RWPE2 (cell line): ENCODE data around the gene RTF1.
"Not testable (repeated sequence)": the region's sequence is repeated elsewhere in the genome, so short reads cannot be mapped to it uniquely, and the experiment has no call there.

Source experiments
- ATAC-seq: fragments of 200-7000 bp; cut with Tn5 transposase; 3 replicates; pipeline ENCODE4 v1.9.1; 2021; ENCODE audit warnings: low read depth
- DNase-seq: peaks from one replicate; pipeline ENCODE4 v3.0.0-alpha.2; 2020; ENCODE audit warnings: low spot score
- H3K27ac ChIP-seq: fragments of 450-650 bp; 2 replicates; pipeline ENCODE4 v1.5.1; 2017; ENCODE audit warnings: mild to moderate bottlenecking; ENCODE audit not compliant: poor library complexity, severe bottlenecking
- H3K27me3 ChIP-seq: fragments of 250-450 bp; sonication (Bioruptor Pico); 2 replicates; pipeline ENCODE4 v1.5.1; 2021; ENCODE audit warnings: mild to moderate bottlenecking, moderate library complexity; ENCODE audit not compliant: insufficient read depth, poor library complexity, severe bottlenecking
- H3K36me3 ChIP-seq: fragments of 250-450 bp; sonication (Bioruptor Pico); 2 replicates; pipeline ENCODE4 v1.5.1; 2020; ENCODE audit warnings: low read depth, mild to moderate bottlenecking, moderate library complexity
- H3K4me1 ChIP-seq: fragments of 250-450 bp; sonication (Bioruptor Pico); 2 replicates; pipeline ENCODE4 v1.5.1; 2021; ENCODE audit warnings: mild to moderate bottlenecking, moderate library complexity; ENCODE audit not compliant: insufficient read depth, poor library complexity, severe bottlenecking
- H3K4me3 ChIP-seq: fragments of 250-450 bp; sonication (Bioruptor Pico); 2 replicates; pipeline ENCODE4 v1.5.1; 2021; ENCODE audit warnings: mild to moderate bottlenecking, moderate library complexity; ENCODE audit not compliant: severe bottlenecking
- H3K9me3 ChIP-seq: fragments of 250-450 bp; sonication (Bioruptor Pico); 2 replicates; pipeline ENCODE4 v1.5.1; 2021; ENCODE audit warnings: mild to moderate bottlenecking, moderate library complexity; ENCODE audit not compliant: severe bottlenecking
- TF ChIP-seq, protein P1 (sequence below): fragments of 450-650 bp; IDR thresholded peaks from one replicate; pipeline ENCODE4 v1.5.1; 2017; ENCODE audit warnings: mild to moderate bottlenecking, moderate library complexity; ENCODE audit not compliant: poor library complexity, severe bottlenecking

RTF1 gene

DNA sequence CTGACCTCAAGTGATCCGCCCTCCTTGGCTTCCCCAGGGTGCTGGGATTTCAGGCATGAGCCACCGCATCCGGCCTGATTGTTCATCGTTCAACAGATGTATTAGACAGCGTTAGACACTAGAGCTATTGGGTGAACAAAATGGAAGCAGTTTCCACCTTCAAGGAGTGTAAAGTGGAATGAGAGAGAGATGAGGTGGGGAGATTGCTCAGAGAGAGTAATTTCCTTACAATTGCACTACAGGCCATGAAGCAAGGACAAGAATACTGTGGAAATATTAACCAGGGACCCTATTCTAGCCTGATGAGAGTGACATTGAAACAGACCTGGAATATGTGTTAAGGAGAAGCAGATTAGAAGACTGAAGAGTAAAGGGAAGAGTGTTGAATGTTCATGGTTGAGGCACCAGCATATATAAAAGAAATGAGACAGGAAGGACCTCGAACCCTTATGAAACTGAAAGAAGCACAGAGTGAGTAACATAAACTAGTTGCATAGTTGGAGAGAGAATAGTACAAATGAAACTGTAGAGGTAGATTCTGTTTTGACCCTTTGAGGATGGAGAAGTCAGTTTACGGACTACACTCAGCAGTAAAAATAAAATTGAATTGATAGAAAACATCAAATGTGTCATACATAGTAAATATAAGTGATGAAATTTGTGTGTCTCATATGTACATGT, 7.2 kb downstream of the RTF1 start:
- H3K27ac ChIP-seq, result no peak overlapping the region

DNA sequence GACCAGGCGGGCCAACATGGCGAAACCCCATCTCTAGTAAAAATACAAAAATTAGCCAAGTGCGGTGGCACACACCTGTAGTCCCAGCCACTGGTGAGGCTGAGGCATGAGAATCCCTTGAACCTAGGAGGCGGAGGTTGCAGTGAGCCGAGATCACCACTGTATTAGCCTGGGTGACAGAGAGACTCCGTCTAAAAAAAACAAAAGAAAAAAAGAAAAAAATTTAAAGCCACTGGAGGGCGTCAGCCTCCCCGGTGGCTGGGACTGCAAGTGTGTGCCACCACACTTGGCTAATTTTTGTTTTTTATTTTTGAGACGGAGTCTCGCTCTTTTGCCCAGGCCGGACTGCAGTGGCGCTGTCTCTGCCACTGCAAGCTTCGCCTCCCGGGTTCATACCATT, 7.9 kb downstream of the RTF1 start:
- H3K4me3 ChIP-seq, result no peak overlapping the region
- DNase-seq (no peak), ATAC-seq (no peak)
- H3K9me3 ChIP-seq, result no peaks in the 10 kb centered on the region
- no peak overlapping the region for H3K27ac ChIP-seq
- H3K4me1 ChIP-seq, result no peaks in the 10 kb centered on the region
- no peaks in the 10 kb centered on the region for H3K27me3 ChIP-seq
- peaks cover 21% of the 10 kb centered on the region for H3K36me3 ChIP-seq
- TF ChIP-seq, protein P1, sequence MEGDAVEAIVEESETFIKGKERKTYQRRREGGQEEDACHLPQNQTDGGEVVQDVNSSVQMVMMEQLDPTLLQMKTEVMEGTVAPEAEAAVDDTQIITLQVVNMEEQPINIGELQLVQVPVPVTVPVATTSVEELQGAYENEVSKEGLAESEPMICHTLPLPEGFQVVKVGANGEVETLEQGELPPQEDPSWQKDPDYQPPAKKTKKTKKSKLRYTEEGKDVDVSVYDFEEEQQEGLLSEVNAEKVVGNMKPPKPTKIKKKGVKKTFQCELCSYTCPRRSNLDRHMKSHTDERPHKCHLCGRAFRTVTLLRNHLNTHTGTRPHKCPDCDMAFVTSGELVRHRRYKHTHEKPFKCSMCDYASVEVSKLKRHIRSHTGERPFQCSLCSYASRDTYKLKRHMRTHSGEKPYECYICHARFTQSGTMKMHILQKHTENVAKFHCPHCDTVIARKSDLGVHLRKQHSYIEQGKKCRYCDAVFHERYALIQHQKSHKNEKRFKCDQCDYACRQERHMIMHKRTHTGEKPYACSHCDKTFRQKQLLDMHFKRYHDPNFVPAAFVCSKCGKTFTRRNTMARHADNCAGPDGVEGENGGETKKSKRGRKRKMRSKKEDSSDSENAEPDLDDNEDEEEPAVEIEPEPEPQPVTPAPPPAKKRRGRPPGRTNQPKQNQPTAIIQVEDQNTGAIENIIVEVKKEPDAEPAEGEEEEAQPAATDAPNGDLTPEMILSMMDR, result no peak

More for the DNA sequence above, 7.2 kb downstream of the RTF1 start:
- H3K9me3 ChIP-seq, result no peaks in the 10 kb centered on the region
- peaks cover 25% of the 10 kb centered on the region for H3K36me3 ChIP-seq
- no peak overlapping the region for H3K4me3 ChIP-seq
- no peaks in the 10 kb centered on the region for H3K27me3 ChIP-seq
- DNase-seq (no peak), ATAC-seq (no peak)
- TF ChIP-seq, protein P1, result no peak
- H3K4me1 ChIP-seq, result peaks cover 4% of the 10 kb centered on the region

DNA sequence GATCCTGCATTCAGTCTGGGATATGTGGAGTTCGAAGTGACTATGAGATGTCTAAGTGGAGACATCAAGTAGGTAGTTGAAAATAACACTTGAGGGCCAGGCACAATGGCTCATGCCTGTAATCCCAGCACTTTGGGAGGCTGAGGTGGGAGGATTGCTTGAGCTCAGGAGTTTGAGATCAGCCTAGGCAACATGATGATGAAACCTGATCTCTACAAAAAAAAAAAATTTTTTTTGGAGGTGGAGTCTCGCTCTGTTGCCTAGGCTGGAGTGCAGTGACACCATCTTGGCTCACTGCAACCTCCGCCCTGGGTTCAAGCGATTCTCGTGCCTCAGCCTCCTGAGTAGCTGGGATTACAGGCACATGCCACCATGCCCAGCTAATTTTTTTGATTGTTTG, 9.0 kb downstream of the RTF1 start:
- not testable (repeated sequence) for ATAC-seq, H3K4me1 ChIP-seq, H3K27ac ChIP-seq, H3K27me3 ChIP-seq, DNase-seq, H3K4me3 ChIP-seq, H3K9me3 ChIP-seq
- peaks cover 21% of the 10 kb centered on the region for H3K36me3 ChIP-seq

DNA sequence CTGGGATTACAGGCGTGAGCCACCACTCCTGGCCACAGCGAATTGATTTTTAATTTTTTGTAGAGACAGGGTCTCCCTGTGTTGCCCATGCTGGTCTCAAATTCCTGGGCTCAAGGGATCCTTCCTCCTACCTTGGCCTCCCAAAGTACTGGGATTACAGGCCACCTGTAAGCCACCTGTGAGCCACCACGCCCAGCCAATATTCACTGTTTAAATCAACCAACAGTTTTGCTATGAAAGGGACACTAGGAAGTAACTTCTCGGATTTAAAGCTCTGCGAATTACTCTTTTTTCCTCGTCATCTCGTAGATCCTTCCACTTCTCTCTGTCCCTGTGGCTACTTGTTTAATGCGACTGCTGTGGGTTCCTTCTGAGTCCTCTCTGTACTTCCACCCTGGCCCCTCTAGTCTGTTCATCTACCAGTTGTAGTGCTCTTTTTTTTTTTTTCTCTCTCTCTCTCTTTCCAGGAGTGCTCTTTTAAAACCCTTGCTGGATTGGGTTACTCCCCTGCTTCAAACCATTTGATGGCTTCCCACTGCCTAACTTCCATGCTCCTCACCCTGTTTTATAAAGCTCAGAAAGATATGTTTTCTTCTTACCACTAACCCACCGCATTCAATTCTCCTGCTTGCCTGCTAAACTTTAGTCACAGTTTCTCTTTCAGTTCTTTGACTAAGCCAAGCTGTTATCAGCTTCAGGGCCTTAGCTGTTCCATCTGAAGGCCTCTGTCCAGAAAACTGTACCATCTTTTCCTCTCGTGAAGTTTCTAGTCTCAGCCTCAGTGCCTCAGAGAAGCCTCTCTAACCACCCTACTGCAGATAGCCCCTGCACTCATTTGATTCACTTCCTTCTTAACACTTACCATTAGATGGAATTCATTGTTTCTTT, 12.4 kb downstream of the RTF1 start:
- H3K36me3 ChIP-seq, result peaks cover 4% of the 10 kb centered on the region
- no peaks in the 10 kb centered on the region for H3K27me3 ChIP-seq
- no peak for ATAC-seq
- H3K4me1 ChIP-seq, result no peaks in the 10 kb centered on the region
- DNase-seq, result no peak
- TF ChIP-seq, protein P1, result no peak
- no peak overlapping the region for H3K4me3 ChIP-seq
- H3K9me3 ChIP-seq, result no peaks in the 10 kb centered on the region
- no peak overlapping the region for H3K27ac ChIP-seq

DNA sequence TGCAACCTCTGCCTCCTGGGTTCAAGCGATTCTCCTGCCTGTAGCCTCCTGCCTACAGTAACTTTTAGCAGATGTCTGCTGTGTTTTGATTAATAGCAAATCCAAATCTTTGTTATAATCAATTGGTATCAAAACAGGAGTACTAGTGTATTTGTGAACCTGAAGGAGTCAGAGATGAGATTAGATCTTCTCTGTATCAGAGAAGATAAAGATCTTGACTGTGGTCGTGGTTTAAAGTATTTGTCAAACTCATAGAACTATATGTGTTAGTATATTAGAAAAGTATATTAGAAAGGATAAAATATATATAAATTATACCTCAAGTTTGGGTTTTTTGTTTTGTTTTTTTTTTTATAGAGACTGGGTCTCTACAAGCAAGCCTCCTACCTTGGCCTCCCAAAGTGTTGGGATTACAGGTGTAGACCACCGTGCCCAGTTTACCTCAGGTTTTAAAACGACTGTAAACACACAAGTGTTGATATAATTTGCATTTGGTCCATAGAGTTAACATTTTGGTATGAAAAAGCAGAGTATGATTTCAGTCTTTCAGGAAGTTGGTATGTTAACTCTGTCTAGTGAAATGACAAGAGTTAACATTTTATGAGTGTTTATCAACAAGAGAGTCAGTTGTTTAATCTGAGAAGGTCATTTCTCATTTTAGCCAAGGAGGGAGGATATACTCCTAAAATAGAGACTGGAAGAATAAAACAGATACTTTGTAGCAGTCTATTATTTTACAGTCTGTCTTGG, 18.3 kb downstream of the RTF1 start:
- Histone ChIP-seq H3K4me1 (no peaks in the 10 kb centered on the region), H3K27ac (no peak overlapping the region), H3K9me3 (no peaks in the 10 kb centered on the region), H3K4me3 (no peak overlapping the region), H3K36me3 (peaks cover 24% of the 10 kb centered on the region), H3K27me3 (no peaks in the 10 kb centered on the region)
- ATAC-seq (no peak), DNase-seq (no peak)
- TF ChIP-seq, protein P1, result no peak
